DOHH2 (cell line): Measurements from ENCODE around the gene MOK.

ENCODE experiments used
- H3F3A ChIP-seq: fragments of 200-600 bp; sonication (generic), shearing (Covaris generic); 2 replicates; pipeline ENCODE4 v1.6.0; 2016; ENCODE audit warnings: antibody characterized with exemption, mild to moderate bottlenecking; ENCODE audit not compliant: control insufficient read depth, insufficient read depth
- H3K27ac ChIP-seq: fragments of 200-600 bp; sonication (generic); 2 replicates; pipeline ENCODE4 v1.5.1; 2014; ENCODE audit warnings: low read depth, mild to moderate bottlenecking, low read length, moderate library complexity
- H3K27me3 ChIP-seq: fragments of 200-600 bp; sonication (generic); 2 replicates; pipeline ENCODE4 v1.6.1; 2014; ENCODE audit warnings: mild to moderate bottlenecking, low read length, mixed read lengths; ENCODE audit not compliant: control insufficient read depth
- H3K36me3 ChIP-seq: fragments of 200-600 bp; sonication (generic); 2 replicates; pipeline ENCODE4 v1.6.1; 2014; ENCODE audit warnings: mild to moderate bottlenecking, low read length, moderate library complexity, mixed read lengths; ENCODE audit not compliant: control insufficient read depth
- H3K4me1 ChIP-seq: fragments of 200-600 bp; sonication (generic); 2 replicates; pipeline ENCODE4 v1.6.1; 2014; ENCODE audit warnings: mild to moderate bottlenecking, low read length, mixed read lengths; ENCODE audit not compliant: control insufficient read depth
- H3K4me2 ChIP-seq: fragments of 200-600 bp; sonication (generic); 2 replicates; pipeline ENCODE4 v1.6.0; 2014; ENCODE audit warnings: mild to moderate bottlenecking, low read length, moderate library complexity
- H3K4me3 ChIP-seq: fragments of 200-600 bp; sonication (generic); 2 replicates; pipeline ENCODE4 v1.5.1; 2014; ENCODE audit warnings: mild to moderate bottlenecking, low read length, mixed read lengths
- H3K79me2 ChIP-seq: fragments of 200-600 bp; sonication (generic); 2 replicates; pipeline ENCODE4 v1.6.1; 2014; ENCODE audit warnings: mild to moderate bottlenecking, low read length, mixed read lengths; ENCODE audit not compliant: control insufficient read depth
- H3K9me2 ChIP-seq: fragments of 200-600 bp; sonication (generic); replicated peaks from 2 replicates; pipeline ENCODE4 v1.6.1; 2014; ENCODE audit warnings: mild to moderate bottlenecking, low read length, mixed read lengths; ENCODE audit not compliant: control insufficient read depth
- H3K9me3 ChIP-seq: fragments of 200-600 bp; sonication (generic); 2 replicates; pipeline ENCODE4 v1.6.1; 2014; ENCODE audit warnings: antibody characterized with exemption, low read length, mixed read lengths; ENCODE audit not compliant: control insufficient read depth, insufficient read depth
- H4K20me1 ChIP-seq: fragments of 200-600 bp; sonication (generic); 2 replicates; pipeline ENCODE4 v1.6.0; 2014; ENCODE audit warnings: low read depth, mild to moderate bottlenecking, antibody characterized with exemption, low read length, moderate library complexity; ENCODE audit not compliant: control insufficient read depth, insufficient read depth
- EZH2phosphoT487 ChIP-seq: fragments of 200-600 bp; sonication (generic); IDR thresholded peaks from 2 replicates; pipeline ENCODE4 v1.6.1; 2017; ENCODE audit warnings: borderline replicate concordance, mild to moderate bottlenecking, antibody characterized with exemption, low read length, moderate library complexity, mixed read lengths
- TF ChIP-seq, protein P1 (sequence below): fragments of 200-600 bp; sonication (generic); IDR thresholded peaks from one replicate; pipeline ENCODE4 v1.5.1; 2014; ENCODE audit warnings: antibody characterized with exemption, mild to moderate bottlenecking, low read depth, low read length; ENCODE audit not compliant: poor library complexity, severe bottlenecking

MOK gene

GRCh38 chr14:102278631-102278935, 26.4 kb downstream of the MOK start:
- Histone ChIP-seq H3K9me3 (no peaks in the 10 kb centered on the region), H3K79me2 (no peaks in the 10 kb centered on the region), H3K27ac (no peak overlapping the region), H3K4me3 (no peak overlapping the region), H3K36me3 (no peaks in the 10 kb centered on the region), H4K20me1 (no peaks in the 10 kb centered on the region), H3K4me1 (no peaks in the 10 kb centered on the region), H3K27me3 (no peaks in the 10 kb centered on the region), H3F3A (no peaks in the 10 kb centered on the region), H3K4me2 (no peak overlapping the region), H3K9me2 (no peaks in the 10 kb centered on the region)
- no peak for TF ChIP-seq EZH2phosphoT487
- TF ChIP-seq, protein P1, sequence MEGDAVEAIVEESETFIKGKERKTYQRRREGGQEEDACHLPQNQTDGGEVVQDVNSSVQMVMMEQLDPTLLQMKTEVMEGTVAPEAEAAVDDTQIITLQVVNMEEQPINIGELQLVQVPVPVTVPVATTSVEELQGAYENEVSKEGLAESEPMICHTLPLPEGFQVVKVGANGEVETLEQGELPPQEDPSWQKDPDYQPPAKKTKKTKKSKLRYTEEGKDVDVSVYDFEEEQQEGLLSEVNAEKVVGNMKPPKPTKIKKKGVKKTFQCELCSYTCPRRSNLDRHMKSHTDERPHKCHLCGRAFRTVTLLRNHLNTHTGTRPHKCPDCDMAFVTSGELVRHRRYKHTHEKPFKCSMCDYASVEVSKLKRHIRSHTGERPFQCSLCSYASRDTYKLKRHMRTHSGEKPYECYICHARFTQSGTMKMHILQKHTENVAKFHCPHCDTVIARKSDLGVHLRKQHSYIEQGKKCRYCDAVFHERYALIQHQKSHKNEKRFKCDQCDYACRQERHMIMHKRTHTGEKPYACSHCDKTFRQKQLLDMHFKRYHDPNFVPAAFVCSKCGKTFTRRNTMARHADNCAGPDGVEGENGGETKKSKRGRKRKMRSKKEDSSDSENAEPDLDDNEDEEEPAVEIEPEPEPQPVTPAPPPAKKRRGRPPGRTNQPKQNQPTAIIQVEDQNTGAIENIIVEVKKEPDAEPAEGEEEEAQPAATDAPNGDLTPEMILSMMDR = no peak

GRCh38 chr14:102277874-102278630, 26.9 kb downstream of the MOK start:
- no peaks in the 10 kb centered on the region for H3K36me3 ChIP-seq
- no peaks in the 10 kb centered on the region for H3K27me3 ChIP-seq
- no peak overlapping the region for H3K4me3 ChIP-seq
- no peaks in the 10 kb centered on the region for H3K4me1 ChIP-seq
- H4K20me1 ChIP-seq = no peaks in the 10 kb centered on the region
- H3F3A ChIP-seq = no peaks in the 10 kb centered on the region
- H3K9me2 ChIP-seq = no peaks in the 10 kb centered on the region
- H3K9me3 ChIP-seq = no peaks in the 10 kb centered on the region
- H3K4me2 ChIP-seq = no peak overlapping the region
- TF ChIP-seq, protein P1 = no peak
- no peak for TF ChIP-seq EZH2phosphoT487
- no peak overlapping the region for H3K27ac ChIP-seq
- H3K79me2 ChIP-seq = no peaks in the 10 kb centered on the region

- H3F3A ChIP-seq = no peaks in the 10 kb centered on the region
- H3K4me3 ChIP-seq = no peak overlapping the region
- no peak overlapping the region for H3K27ac ChIP-seq
- TF ChIP-seq, protein P1 = no peak
- TF ChIP-seq EZH2phosphoT487 = no peak
- no peaks in the 10 kb centered on the region for H4K20me1 ChIP-seq
- no peaks in the 10 kb centered on the region for H3K9me2 ChIP-seq
- H3K27me3 ChIP-seq = 0 out of 2 replicates have a peak, but pooled peaks cover 3% of the 10 kb centered on the region
- H3K9me3 ChIP-seq = no peaks in the 10 kb centered on the region
- H3K36me3 ChIP-seq = no peaks in the 10 kb centered on the region
- H3K79me2 ChIP-seq = no peaks in the 10 kb centered on the region
- no peaks in the 10 kb centered on the region for H3K4me1 ChIP-seq
- H3K4me2 ChIP-seq = no peak overlapping the region
These were observed 29.1 kb downstream of the MOK start for GRCh38 chr14:102275866-102276265.
